D341Med (cell line): ENCODE data around the gene LARGE1.

Experiments used
- DNase-seq: peaks from one replicate; pipeline ENCODE4 v3.0.0; 2012; ENCODE audit warnings: low spot score

LARGE1 gene

DNA sequence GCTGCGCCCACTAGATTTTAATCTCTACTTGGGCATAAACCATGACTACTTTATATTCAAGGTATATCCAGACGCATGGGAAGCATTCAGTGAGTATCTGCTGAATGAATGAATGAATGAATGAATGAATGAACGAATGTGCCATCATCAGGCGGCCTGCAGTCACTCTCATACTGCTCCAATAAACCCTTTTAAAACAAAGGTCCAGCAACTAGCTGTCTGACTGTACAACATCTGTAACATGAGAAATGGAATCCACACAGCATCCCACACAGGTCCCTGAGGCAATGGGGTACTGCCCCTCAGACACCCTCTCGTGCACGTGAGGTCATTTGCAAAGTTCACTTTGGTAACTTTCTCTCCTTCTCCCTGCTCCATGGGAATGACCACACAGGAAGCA lies 147.5 kb downstream of the LARGE1 start:
- no peak for DNase-seq

DNA sequence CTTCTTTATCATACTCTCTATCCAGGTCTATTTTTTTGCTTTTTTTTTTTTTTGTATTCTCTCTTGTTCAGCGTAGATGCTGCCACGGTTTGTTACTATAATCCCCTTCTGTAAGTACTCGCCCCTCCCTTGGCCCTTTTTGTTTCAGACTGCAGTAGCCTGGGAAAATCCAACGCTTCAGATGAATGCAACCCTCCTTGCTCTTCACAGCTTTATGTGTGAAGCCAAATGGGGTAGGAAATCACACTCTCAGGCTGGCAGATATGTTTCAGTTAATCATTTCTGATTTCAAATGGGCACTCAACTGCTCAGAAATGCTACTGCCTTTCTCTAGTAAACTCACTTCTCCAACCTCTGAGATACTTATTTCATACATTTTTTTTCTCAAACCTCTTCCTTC lies 149.1 kb downstream of the LARGE1 start:
- DNase-seq, result no peak

DNA sequence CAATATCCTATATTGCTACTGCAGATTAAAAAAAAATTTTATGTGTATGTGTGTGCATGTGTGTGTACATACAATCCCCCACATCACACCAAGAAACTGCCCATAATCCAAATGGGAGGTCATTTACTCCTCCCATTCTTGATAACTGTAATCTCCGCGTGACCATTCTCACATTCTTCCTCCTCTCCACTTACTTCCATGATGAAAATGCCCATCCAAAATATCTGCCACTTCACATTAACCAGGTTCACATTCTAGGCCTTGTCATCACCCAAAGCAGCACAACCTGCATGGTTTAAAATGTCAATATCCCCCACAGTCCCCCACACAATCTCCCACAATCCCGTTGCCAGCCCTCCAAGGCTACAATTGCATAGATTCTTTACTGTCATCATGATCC lies 149.6 kb downstream of the LARGE1 start:
- DNase-seq, result no peak

DNA sequence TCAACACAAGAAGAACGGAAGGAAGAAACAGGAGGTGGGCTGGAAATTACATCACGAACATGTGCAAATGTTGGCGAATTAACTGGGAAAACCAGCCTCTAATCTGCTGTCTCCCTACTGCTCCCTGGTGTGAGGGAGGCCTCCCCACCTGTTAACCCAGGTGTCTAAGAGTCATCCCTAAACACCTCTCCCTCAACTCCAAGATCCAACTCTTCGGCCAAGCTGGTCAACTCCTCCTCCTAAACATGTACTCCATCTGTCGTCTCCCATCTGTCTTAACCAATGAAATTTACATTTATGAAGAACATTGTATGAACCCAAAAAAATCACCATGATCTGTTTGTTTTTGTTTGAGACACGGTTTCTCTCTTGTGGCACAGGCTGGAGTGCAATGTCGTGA lies 154.2 kb downstream of the LARGE1 start:
- no peak for DNase-seq

DNA sequence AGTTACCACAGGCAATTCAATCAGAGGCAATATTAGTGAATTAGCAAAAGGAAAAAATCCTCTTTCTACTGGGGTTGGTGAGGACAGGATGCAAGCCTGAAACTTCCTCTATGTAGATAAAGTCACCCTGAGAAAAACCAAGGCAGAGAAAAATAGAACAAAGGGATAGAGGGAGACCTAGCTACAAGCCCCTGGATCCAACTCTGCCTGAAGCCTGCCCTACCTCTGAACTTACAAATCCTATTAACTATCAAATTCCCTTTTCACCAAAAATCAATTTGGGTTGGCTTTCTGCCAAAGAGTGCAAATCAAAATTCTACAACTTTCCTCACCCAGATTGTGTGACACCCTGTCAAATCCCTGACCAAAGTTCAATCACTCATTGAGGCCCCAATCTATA lies 161.3 kb downstream of the LARGE1 start:
- DNase-seq, result no peak

DNA sequence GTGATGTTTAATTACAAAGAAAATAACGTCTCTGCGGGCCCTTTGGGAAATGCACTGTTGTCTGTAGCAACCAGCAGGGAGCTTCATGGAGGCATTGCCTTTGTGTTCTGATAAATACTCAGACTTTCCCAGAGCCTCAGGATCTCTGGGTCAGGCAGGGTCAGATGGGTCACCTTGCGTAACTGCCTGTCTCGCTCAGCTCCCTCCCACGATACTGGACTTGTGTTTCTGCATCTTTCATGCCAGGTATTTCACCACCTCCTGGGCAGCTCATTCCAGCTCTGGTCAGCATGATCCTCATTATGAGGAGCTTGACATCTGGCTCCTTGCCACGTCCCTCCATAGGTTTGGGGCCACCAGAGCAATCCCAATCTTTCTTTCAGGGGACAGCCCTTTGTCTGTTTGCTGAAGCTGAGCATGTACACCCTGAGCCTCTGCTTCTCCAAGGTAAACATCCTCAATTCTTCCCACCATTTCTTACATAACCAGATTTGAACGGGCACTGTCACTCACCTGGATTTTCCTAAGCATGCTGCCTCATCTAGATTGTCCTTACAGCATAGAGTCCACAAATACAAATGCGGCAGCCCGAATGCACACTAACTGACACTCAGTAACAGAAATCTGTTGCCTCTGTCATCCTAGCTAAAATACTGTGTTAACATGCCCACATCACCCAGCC lies 162.3 kb downstream of the LARGE1 start:
- no peak for DNase-seq

DNA sequence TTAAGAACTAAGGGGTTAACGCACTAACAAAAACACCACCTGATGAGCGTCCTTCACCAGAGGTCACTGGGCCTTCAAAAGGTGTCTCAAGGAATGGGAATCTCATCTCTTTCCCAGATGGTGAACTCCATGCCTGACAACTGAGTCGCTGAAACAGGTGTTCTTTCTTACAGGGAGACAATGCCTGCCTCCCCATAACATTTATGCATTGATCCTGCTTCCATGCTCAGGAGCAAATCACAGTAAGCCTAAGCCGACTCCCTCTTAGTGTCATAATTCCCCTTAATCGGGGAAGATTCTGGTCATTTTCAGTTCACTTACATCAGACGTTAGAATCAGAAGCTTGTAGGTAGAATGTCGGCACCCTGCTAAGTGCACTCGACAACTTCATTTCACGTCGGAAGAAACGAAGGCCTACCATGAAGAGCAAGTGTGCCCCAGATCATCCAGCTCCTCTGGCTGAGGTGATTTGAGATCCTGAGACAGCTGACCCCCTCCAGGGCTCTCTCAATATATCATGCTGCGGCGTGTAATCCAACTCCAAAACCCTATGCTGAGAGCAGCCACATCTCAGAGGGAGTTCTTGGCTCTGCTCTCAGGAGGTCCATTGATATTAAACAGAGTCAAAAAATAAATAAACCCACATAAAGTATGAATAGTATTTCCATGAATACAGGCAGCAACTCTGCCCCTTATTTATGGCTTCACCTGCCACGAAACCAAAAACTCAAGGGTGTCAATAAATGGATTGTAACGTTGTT lies 163.1 kb downstream of the LARGE1 start:
- DNase-seq, result no peak

DNA sequence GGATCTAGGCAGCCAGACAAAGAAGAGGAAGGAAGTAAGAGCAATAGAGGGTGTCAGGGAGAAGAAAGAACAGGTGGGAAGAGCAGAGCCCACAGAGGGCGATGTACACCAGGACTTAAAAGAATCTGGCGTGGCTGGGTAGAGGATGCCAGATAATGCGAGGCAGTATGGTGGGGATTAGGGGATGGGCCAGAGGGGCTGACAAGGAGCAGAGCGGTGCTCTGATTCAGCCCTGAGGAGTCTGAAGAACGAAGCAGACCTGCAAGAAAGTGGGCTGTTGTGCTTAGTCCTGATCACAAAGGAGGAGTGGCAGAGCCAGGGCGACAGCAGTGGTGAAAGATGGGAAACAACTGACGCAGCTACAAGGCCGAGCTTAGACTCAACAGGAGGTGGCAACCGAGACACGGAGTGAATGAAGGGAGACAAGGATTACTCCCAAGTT lies 163.7 kb downstream of the LARGE1 start:
- peak; percentile 65 for DNase-seq

DNA sequence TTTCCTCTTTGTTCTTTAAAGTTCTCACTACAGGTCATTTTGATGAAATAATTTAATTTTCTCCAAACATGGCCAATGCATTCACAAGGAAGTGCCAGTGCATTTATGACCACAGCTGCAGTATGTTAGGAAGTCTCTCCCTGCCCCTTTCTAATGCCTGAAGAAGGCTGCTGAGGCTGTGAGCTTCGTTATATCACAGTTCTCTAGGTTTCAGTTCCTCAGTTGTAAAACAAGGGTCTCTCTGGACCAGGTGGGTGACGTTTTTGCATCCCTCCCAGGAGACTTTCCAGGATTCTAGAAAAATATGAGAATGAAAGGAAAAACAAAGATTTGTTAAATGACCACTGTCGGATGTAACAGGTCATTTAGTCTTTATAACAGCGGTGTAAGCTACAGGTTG lies 171.6 kb downstream of the LARGE1 start:
- no peak for DNase-seq

DNA sequence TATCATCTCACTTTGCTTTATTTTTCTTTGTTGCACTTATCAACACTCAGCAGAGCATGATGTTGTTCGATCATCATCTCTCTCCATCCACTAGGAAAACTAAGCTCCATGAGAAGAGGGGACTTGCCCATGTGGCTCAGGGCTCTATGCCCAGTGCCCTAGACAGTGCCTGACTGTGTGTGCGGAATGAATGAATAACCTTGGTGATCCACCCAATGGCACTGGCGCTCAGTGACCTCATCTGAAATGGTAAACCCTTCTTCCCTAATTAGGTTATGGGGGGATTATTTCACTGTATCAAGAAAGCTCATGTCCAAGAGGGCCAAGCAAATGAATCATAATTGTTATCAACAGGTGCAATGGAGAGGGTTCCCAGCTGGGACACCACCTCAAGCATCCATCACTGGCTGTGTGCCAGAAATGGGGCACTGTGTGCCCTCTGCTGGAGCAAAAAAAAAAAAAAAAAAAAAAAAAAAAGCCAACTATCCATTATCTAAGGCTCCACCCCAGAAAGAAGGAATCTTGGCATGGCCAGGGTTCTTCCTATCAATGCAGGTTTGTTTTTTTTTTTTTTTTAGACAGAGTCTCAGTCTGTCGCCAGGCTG lies 172.6 kb downstream of the LARGE1 start:
- no peak for DNase-seq

DNA sequence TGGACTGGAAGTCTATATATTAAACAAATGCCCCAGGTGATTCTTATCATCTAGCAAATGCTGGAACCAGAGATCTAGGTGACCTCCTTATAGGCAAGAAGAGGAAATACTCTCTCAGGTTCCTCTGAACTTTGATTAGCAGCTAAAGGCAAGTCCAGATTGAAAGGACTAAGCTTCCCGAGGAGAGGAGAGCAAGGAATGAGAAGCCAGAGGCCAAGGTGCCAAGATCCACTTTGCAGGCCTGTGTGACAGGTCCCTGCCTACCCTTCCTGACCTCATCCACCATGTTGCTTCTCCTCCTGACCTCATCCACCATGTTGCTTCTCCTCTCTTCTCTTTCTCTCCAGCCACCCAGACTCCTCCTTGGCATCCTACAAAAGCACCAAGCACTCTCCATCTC lies 173.2 kb downstream of the LARGE1 start:
- DNase-seq, result no peak

DNA sequence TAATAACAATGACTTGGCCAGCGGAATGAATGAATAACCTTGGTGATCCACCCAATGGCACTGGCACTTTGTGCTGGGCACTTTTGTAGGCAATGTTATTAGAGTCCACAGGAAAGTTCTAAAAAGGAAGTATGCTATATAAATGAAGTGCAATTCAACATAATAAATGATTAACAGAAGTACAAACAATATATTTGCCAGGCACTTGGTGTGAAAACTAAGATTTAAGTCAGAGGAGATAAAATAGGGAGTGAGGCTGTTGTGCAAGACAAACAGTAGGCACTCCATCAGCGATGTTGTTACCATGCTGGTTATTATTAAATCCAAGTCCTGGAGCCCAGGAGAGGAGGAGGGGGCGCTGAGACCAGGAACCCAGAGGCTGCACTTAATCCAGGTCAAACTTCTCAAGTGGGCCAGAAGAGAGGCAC lies 173.8 kb downstream of the LARGE1 start:
- DNase-seq, result no peak

DNA sequence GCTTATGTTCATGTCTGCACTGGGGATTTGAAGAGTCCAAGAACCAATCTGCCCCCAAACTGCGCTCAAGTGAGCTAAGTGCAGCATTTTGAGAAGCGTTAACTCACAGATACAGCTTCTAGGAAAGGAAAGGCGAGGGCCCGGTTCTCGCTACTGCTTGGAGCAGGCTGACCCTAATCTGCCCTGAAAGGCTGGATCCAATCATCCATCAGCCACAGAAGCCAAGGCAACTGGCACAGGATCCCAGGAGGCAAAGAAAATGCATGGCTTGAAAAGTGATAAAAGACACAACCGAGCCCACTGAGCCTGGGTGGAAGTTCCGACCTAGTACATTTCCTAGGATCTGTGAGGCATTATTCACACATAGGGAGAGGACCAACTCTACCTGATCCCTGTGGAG lies 174.8 kb downstream of the LARGE1 start:
- DNase-seq, result no peak

DNA sequence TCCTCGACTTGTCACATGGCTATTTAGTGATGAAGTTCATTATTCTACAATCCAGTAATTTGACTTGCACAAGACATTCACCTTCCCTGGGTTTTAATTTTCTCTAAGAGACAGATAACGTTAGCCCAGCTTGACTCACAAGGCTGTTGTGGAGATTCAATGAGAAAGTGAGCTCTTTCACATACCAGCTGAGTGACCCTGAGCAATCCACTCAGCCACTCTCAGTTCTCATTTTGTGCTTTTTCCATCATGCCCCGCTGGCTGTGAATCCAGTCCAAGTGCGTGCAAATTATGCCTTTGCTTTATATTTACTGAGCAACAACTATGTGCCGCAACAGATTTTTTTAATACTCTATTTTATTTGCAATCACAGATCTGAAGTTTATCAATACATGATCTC lies 176.5 kb downstream of the LARGE1 start:
- DNase-seq, result no peak

DNA sequence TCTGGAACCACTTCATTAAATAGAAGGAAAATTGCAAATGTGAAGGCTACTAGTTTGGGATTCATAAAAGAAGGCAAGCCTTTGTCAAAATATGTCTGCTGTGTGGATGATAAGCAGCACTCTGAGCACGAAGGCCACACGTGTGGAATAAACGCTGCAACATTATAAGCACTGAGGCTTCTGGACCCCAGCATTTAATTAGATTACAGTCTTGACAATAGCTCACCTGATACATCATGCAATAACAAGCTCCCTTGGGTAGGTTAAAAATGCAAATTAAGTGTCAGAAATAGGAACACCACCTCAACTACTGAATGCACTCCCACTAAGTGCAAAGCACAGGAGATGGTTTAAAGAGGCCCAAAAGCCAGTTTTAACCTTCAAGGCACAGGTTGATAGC lies 179.3 kb downstream of the LARGE1 start:
- DNase-seq, result no peak

DNA sequence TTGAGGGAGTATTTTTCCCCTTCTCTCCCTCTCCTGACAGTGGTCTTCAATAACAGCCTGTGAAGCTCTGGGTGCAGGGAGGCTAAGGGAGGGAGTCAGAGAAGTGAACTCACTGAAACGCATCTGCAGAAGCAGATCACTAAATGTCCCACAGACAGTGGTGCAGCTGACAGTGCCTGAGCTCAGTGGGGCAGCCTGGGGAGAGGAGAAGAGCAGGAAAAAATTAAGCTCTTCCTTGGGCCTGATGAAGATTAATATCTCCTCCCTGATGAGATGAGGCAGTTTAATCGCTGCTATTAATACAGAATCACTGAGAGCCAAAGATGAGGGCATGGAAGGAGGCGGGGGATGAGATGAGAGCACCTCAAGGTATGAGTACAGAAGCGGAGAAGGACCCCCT lies 180.8 kb downstream of the LARGE1 start:
- no peak for DNase-seq

DNA sequence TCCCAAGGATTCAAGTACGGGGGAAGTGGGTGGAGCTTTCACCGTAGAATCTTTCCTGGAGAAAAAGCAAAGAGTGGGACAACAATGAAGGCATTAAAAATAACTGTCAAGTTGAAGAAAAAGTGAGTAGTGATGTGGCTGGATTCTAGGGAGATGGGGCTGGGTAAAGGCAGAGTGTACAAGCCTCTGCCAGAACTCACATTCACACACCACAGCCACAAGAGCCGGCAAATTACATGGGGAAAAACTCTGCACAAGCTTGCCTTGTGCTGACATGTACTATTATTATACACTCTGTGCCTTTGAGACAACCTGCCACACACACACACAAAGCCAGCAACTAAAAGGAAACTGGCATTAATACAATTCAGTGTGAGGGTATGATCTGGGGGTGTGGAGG lies 182.6 kb downstream of the LARGE1 start:
- DNase-seq, result no peak

DNA sequence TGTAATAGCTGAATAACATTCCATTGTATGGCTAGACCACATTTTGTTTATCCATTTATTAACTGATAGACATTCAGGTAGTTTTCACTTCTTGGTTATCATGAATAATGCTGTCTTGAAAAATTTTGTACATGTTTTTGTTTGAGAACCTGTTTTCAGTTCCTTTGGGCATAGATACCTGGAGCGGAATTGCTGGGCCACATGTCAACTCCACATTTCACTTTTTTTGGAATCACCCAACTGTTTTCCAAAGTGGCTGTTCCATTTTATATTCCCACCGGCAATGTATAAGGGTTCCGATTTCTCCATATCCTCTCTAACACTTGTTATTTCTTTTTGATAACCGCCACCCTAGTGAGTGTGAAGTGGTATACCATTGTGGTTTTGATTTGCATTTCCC lies 184.3 kb downstream of the LARGE1 start:
- DNase-seq, result no peak

DNA sequence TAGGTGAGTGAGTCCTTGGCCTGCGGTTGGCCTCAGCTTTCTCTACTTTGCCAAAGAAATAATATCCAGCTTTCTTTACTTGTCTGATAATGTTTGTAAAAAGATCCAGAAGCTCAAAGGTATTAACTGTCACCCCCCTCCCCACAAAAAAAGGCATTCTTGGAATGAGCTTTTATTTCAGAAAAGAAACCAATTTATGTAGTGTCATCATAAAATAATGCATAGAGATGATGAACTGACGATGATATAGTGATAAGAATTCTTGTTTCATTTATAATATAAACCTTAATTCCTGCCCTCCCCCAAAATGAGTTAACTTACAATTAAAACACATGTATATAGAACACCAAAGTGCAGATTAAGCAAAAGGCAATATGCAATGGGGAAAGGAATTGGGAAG lies 191.4 kb downstream of the LARGE1 start:
- DNase-seq, result no peak

DNA sequence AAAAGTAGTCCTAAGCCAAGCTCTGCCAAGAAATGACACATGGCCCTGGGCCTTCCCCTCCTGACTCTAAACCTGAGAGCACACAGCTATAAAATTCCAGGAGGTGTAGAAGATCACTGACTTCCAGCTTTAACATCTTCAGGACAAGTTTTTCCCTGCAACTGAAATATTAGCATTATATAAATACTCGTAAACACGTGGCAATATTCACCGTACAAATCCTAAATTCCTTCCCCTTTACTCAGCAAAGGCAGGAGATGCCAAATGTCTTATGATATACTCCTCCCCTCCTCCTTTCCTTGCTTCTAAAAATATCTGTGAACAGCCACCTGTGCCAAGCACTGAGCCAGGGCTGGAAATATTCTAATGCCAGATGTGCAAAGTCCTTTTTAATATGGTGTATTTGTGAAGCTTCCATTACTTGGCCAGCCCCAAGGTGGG lies 194.0 kb downstream of the LARGE1 start:
- DNase-seq, result no peak

DNA sequence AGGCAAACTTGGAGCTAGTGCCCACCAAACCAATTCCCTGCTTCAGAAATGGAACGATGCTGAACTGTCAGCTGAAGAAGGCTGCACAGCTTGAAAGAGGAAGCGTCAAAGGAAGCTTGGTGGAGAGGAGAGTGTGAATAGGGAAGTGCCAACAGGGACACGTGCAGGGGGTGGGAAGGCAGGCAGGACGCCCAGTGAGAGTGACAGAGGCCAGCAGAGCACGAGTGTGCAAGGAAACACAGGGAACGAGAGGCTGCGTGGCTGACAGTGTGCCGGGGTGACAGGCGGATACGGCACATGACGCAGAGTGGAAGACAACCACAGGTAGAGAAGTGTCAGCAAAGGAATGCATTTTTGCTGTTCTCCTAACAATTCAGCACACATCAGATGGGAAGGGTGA lies 196.4 kb downstream of the LARGE1 start:
- DNase-seq, result no peak

DNA sequence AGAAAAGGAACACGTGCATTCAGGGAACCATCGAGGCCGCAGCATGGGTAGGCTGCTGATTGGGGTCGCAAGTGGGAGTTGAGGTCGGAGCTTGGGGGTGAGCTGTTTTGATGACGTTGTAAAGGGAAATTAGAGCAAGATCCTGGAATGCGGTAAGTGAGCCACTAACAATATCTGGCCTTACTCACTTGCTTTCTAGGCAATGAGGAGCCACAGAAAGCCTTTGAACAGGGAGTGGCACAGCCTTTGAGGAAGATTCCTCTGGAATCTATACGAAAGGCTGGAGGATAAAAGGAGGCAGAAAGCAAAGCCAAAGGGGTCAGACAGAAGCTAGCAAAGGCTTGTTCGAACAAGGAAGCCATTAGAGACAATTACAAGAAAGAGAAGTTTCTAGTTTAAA lies 197.5 kb downstream of the LARGE1 start:
- DNase-seq, result no peak

DNA sequence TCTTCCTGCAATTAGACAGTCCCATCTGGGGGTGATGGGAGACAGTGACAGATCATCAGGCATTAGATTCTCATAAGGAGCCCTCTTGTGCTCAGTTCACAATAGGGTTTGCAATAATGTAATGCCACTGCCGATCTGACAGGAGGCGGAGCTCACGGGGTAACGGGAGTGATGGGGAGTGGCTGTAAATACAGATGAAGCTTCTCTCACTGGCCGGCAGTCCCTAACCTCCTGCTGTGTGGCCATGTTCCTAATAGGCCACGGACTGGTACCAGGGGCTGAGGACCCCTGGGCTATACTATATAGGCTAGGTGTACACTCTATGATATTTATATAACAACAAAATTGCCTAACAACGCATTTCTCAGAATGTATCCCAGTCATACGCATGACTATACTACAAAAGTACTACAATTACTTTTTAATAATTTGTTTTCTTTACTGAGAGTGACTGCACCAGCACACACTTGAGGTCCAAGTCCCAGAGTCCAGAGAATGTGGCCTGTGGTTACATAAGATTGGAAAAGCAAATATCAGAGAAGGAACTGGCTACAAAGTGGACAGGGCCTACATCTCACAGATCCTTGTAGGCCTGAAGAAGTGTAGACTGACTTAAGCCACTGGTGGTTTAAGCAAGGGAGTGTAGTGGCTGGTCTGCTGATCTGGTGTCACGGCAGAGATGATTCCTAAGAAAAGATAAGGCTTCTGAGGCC lies 200.0 kb downstream of the LARGE1 start:
- no peak for DNase-seq
